ENCODE data around the gene ZBTB3.

The ZBTB3 gene

GRCh38 chr11:62716206-62716605 is 37.8 kb downstream of the ZBTB3 start:
- H3K4me3 ChIP-seq (ENCODE audit: low read depth, low read length), result no peak overlapping the region
- in situ Hi-C loops (cut with HindIII; ENCODE audit: low sequenced_read_pairs), result no loop called here
- DNase-seq (ENCODE audit: low read depth, low spot score), result no peak
- no peak for TF ChIP-seq CTCF (IDR thresholded peaks at IDR 0.05; ENCODE audit: low read depth, low read length)

GRCh38 chr11:62715150-62716130 is 38.5 kb downstream of the ZBTB3 start:
- in situ Hi-C loops (cut with HindIII; ENCODE audit: low sequenced_read_pairs), result no loop called here
- no peak for DNase-seq (ENCODE audit: low read depth, low spot score)
- no peak for TF ChIP-seq CTCF (IDR thresholded peaks at IDR 0.05; ENCODE audit: low read depth, low read length)
- H3K4me3 ChIP-seq (ENCODE audit: low read depth, low read length), result no peak overlapping the region

GRCh38 chr11:62713343-62713742 is 40.6 kb downstream of the ZBTB3 start:
- no peak for TF ChIP-seq CTCF (IDR thresholded peaks at IDR 0.05; ENCODE audit: low read depth, low read length)
- H3K4me3 ChIP-seq (ENCODE audit: low read depth, low read length), result no peak overlapping the region
- DNase-seq (ENCODE audit: low read depth, low spot score), result no peak
- in situ Hi-C loops (cut with HindIII; ENCODE audit: low sequenced_read_pairs), result no loop called here

GRCh38 chr11:62712861-62713260 is 41.1 kb downstream of the ZBTB3 start:
- no peak for DNase-seq (ENCODE audit: low read depth, low spot score)
- H3K4me3 ChIP-seq (ENCODE audit: low read depth, low read length), result no peak overlapping the region
- TF ChIP-seq CTCF (IDR thresholded peaks at IDR 0.05; ENCODE audit: low read depth, low read length), result no peak
- in situ Hi-C loops (cut with HindIII; ENCODE audit: low sequenced_read_pairs), result no loop called here

- H3K4me3 ChIP-seq (ENCODE audit: low read depth, low read length), result no peak overlapping the region
- no peak for TF ChIP-seq CTCF (IDR thresholded peaks at IDR 0.05; ENCODE audit: low read depth, low read length)
- no peak for DNase-seq (ENCODE audit: low read depth, low spot score)
- in situ Hi-C loops (cut with HindIII; ENCODE audit: low sequenced_read_pairs), result no loop called here
Observed at GRCh38 chr11:62712276-62712812, 41.6 kb downstream of the ZBTB3 start.

- TF ChIP-seq CTCF (IDR thresholded peaks at IDR 0.05; ENCODE audit: low read depth, low read length), result no peak
- in situ Hi-C loops (cut with HindIII; ENCODE audit: low sequenced_read_pairs), result no loop called here
- DNase-seq (ENCODE audit: low read depth, low spot score), result no peak
- H3K4me3 ChIP-seq (ENCODE audit: low read depth, low read length), result peak overlapping the region; percentile 54
Observed at GRCh38 chr11:62710001-62710345, 44.0 kb downstream of the ZBTB3 start.
